HG03039 (cell line): ENCODE measurements around the gene DPYSL4.

ENCODE experiments used
- ATAC-seq: cut with Tn5 transposase; IDR thresholded peaks from one replicate; pipeline ENCODE4 v1.9.1; 2021; ENCODE audit warnings: mild to moderate bottlenecking, moderate library complexity; ENCODE audit not compliant: unreplicated experiment

The DPYSL4 gene

DNA sequence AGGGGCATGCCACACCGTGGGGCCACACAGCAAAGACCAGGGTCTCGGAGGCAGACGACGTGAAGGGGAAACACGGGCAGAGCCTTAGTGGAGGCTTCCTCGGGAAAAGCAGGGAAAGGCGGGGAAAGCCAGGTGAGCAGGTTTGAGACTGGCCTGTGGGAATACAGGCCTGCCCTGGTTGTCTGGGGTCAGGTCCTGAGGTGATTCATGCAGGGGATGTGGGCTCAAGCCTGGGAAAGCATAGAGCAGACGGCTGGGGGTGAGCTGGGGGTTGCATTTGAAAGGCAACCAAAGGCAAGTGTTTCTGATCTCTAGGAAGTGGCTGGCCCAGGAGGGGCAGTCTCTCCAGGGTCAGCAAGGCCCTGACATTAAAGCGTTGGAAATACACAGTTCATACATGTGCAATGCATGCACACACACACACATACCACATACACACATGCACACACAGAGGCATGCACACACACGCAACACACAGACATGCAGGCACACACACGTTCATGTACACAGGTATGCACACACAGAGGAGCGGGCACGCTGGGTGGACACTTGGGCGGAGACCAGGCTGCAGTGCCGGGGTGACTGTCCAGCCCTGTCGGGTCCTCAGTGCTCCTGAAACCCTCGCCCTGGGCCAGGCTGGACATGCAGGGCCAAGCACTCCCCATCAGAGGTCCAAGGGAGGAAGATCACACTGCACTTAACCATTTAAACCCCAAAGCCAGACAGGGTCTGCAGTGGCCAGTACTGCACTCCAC, 51.8 kb downstream of the DPYSL4 start:
- no peak for ATAC-seq

DNA sequence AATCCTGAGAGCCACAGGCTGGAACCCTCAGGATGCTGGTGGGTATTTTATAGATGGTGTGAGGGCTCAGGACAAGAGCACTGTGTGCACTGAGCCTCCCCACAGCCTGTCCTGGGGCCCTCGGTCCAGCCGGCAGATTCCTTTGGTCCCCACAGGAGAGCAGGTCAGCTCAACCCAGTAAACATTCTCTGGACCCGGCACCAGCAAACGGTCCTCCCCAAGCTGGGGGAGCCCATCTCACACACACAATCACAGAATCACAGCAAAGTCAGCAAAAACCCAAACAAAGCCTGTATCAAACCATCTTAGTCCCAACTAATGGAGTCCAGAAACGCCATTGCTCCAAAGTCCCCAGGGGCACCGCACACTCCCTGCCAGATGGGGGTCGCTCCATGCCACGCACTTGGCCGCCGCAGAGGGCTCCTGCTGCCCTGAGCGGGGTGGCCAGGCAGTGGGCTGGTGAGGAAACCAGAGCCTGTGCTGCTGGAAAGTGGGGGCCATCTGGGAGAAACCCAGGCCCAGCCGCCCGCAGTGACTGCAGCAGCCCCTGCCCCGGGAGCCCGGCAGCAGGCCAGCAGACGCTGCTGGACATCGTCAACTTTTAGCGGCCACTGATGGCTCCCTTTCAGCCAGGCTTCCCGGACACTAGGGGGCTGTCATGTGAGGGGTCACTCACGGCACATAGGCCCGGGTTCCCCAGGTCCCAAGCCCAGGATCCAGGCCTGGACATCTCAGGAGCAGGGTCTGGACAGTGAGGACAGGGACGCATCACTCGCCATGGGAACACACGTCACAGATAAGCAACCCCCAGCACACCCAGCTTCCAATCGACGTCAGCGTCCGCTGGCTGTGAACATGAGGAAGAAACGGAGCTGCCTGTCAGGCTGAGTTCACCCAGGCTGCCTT, 52.6 kb downstream of the DPYSL4 start:
- ATAC-seq, result no peak

DNA sequence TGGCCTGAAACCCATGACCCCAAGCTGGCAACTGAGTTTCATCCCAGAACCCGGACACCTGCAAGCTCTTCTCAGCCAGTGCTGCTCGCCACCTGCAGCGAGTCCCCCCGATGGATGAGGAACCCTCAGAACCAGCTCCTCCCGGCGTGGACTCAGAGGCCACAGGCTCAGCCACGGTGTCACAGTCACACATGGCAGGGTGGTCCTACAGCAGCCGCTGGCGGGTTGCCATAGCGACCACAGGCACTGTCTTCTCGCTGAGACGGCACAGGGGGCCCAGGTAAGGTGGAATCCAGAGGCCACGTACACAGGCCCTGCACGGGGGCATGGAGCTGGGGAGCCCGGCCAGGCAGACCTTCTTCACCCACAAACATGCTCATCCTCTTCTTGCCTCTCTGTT, 53.4 kb downstream of the DPYSL4 start:
- ATAC-seq, result no peak

DNA sequence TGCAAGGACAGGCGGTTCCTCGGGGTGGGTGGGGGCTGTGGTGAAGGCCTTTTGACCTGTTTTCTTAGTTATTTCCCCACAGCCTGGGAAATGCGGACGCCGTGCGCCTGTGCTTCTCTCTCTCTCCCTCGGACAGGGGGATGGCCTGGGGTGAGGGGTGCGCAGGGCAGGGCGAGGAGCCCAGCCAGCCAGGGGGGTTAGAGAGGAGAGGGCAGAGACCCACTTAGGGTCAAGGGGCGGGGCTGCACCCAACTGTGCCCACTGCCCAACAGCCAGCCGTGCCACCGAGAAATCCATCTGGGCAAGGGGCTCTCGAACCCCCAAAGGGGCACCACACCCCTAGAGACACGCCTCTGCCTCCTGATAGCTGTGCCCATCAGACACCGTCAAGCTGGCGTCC, 53.8 kb downstream of the DPYSL4 start:
- ATAC-seq, result no peak

GRCh38 chr10:132241086-132241485, 54.3 kb downstream of the DPYSL4 start:
- ATAC-seq, result no peak

DNA sequence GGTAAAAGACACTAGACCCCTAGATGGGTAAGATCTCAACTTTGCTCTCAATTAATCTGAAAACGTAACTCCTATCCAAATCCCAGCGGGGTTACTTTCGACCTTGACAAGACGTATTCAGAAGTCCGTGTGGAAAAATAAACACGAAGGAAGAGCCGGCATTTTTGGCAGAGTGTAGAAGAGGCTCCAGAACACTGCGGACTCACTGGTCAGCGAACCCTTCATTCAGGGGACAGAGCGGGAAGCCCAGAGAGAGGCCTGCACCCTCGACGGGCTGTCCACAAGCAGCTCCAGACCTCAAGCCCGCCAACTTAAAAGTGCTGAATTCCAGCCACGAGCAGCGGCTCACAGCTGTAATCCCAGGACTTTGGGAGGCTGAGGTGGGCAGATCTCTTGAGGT, 54.7 kb downstream of the DPYSL4 start:
- ATAC-seq, result no peak

- ATAC-seq, result no peak
Observed at GRCh38 chr10:132242103-132242840, 55.5 kb downstream of the DPYSL4 start.

DNA sequence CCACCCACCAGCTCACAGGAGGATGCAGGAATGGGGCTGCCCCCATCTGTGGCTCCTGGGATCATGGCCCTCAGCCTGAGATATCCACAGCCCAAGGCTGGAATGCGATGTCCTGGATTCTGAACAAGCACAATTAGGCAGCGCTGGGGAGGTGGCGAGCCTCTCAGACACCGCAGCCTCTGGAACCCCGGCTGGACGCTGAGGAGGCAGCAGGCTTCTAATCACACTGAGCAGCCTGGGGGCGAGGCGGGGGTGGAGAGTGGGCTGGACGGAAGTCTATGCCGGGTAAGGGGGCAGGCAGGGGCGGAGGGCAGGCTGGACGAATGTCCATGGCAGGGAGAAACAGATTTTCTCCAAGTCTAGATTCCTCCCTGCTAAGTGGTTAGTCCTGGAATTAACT, 56.4 kb downstream of the DPYSL4 start:
- ATAC-seq, result no peak

GRCh38 chr10:132243626-132244025, 56.9 kb downstream of the DPYSL4 start:
- ATAC-seq, result no peak

- ATAC-seq, result no peak
Observed at GRCh38 chr10:132245056-132245455, 58.3 kb downstream of the DPYSL4 start.

GRCh38 chr10:132246296-132246695, 59.5 kb downstream of the DPYSL4 start:
- no peak for ATAC-seq

- no peak for ATAC-seq
Observed at GRCh38 chr10:132247943-132248342, 61.2 kb downstream of the DPYSL4 start.

- ATAC-seq, result no peak
Observed at GRCh38 chr10:132248455-132249225, 61.9 kb downstream of the DPYSL4 start.

DNA sequence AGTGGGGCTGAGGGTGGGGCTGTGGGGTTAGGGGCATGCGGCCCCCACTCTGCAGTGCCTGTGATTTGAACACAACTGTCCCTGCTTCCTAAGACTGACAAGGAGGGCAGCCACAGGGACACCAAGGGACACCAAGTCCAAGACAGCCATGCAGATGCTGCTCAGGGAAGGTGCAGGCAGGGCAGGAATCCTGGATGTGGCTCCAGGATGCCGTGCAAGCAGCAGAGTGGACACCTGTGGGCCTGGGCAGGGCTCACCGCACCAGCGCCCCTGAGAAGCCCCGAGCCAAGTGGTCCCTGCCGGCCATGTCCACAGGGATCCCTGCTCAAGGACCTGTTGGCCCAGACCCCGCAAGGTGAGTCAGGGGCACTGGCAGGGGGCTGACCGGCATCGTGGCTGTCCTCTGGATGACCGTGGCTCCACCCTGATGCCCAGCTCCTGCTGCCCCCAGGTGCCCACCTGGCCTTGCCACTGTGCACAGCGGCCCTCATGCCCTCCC, 62.5 kb downstream of the DPYSL4 start:
- ATAC-seq, result no peak

GRCh38 chr10:132249824-132250375, 63.2 kb downstream of the DPYSL4 start:
- ATAC-seq, result no peak

GRCh38 chr10:132250481-132251475, 64.0 kb downstream of the DPYSL4 start:
- no peak for ATAC-seq

GRCh38 chr10:132251928-132252327, 65.2 kb downstream of the DPYSL4 start:
- ATAC-seq, result no peak

DNA sequence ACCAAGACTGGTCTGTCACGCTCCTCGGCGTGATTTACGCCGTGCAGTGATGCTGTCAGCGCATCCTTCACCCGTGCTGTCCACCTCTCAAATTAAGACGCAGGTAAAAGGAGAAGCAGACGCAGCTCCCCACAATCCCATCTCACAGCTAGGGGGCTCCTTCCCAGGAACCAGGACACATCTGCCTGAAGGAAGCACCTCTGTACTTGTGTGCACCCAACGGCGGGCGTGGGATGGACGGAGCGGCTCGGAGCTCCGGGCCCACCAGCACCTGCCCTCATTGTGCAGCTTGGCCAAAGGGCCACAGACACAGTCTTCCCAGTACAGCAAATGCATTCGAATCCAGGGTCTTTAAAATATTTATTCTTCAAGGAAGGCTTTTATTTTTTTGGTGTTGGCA, 65.7 kb downstream of the DPYSL4 start:
- no peak for ATAC-seq

DNA sequence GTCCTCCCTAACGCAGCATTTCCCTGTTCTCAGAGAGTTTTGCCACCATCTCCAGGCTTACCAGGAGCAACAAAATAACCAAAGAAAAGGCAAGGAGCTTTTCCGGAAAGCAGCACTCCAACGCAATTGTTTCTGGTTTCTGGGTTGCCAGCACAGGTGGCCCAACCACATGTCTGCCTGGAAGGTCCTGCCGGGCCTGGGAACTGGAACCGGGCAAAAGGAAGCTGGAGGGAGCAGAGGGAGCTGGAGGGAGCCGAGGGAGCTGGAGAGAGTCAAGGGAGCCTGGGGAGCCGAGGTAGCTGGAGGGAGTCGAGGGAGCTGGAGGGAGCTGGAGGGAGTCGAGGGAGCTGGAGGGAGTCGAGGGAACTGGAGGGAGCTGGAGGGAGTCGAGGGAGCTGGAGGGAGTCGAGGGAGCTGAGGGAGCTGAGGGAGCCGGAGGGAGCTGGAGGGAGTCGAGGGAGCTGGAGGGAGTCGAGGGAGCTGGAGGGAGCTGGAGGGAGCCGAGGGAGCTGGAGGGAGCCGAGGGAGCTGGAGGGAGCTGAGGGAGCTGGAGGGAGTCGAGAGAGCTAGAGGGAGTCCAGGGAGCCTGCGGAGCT, 66.4 kb downstream of the DPYSL4 start:
- ATAC-seq, result no peak
